Astrocyte (in vitro differentiated cells and primary cell): ENCODE results near the gene DCAF6. TPM values are rescaled to one million over a fixed set of nuclear protein-coding genes. Genes with fewer than 3 reads are reported as not detected.

Source experiments
- DNase-seq: peaks from one replicate; pipeline ENCODE4 v3.0.0-alpha.2; 2010; ENCODE audit warnings: low read depth
- FAIRE-seq: peaks from 2 replicates; lab custom pipeline; 2011; peaks lifted over from hg19 to GRCh38; lab: Jason Lieb, UNC
- H2AFZ ChIP-seq: 2 replicates; pipeline ENCODE4 v1.6.0; 2012; ENCODE audit warnings: low read depth, low read length, inconsistent platforms
- H3K27ac ChIP-seq: 2 replicates; pipeline ENCODE4 v1.5.1; 2011; ENCODE audit warnings: low read depth, low read length, inconsistent platforms
- H3K27me3 ChIP-seq: 2 replicates; pipeline ENCODE4 v1.6.0; 2011; ENCODE audit warnings: low read length, inconsistent platforms; ENCODE audit not compliant: insufficient read depth
- H3K36me3 ChIP-seq: 2 replicates; pipeline ENCODE4 v1.5.1; 2011; ENCODE audit warnings: low read length, inconsistent platforms; ENCODE audit not compliant: insufficient read depth
- H3K4me1 ChIP-seq: 2 replicates; pipeline ENCODE4 v1.5.1; 2011; ENCODE audit warnings: low read length, inconsistent platforms; ENCODE audit not compliant: insufficient read depth
- H3K4me2 ChIP-seq: 2 replicates; pipeline ENCODE4 v1.6.0; 2012; ENCODE audit warnings: low read length, inconsistent platforms
- H3K4me3 ChIP-seq: 2 replicates; pipeline ENCODE4 v1.5.1; 2011; ENCODE audit warnings: low read depth, mild to moderate bottlenecking, low read length, inconsistent platforms; ENCODE audit not compliant: insufficient read depth
- H3K79me2 ChIP-seq: 2 replicates; pipeline ENCODE4 v1.6.0; 2012; ENCODE audit warnings: mild to moderate bottlenecking, low read length, inconsistent platforms; ENCODE audit not compliant: insufficient read depth
- H3K9ac ChIP-seq: 2 replicates; pipeline ENCODE4 v1.6.0; 2012; ENCODE audit warnings: mild to moderate bottlenecking, low read length, inconsistent platforms
- H3K9me3 ChIP-seq: 2 replicates; pipeline ENCODE4 v1.5.1; 2012; ENCODE audit warnings: low read depth, mild to moderate bottlenecking, low read length, inconsistent platforms; ENCODE audit not compliant: insufficient read depth
- H4K20me1 ChIP-seq: 2 replicates; pipeline ENCODE4 v1.6.0; 2012; ENCODE audit warnings: low read length, inconsistent platforms; ENCODE audit not compliant: insufficient read depth
- H3K27ac Mint-ChIP-seq: one replicate; pipeline ENCODE4 v1.8.0; 2021; ENCODE audit warnings: mild to moderate bottlenecking, mixed read lengths; ENCODE audit not compliant: unreplicated experiment
- H3K27me3 Mint-ChIP-seq: one replicate; pipeline ENCODE4 v1.8.0; 2021; ENCODE audit warnings: low read depth, mixed read lengths; ENCODE audit not compliant: unreplicated experiment
- H3K36me3 Mint-ChIP-seq: one replicate; pipeline ENCODE4 v1.8.0; 2021; ENCODE audit warnings: low read depth, mixed read lengths; ENCODE audit not compliant: unreplicated experiment
- H3K4me1 Mint-ChIP-seq: one replicate; pipeline ENCODE4 v1.8.0; 2021; ENCODE audit warnings: low read depth, mixed read lengths; ENCODE audit not compliant: unreplicated experiment
- H3K4me3 Mint-ChIP-seq: one replicate; pipeline ENCODE4 v1.8.0; 2021; ENCODE audit warnings: mild to moderate bottlenecking, moderate library complexity, mixed read lengths; ENCODE audit not compliant: unreplicated experiment
- H3K9me3 Mint-ChIP-seq: one replicate; pipeline ENCODE4 v1.8.0; 2021; ENCODE audit warnings: mild to moderate bottlenecking, mixed read lengths; ENCODE audit not compliant: unreplicated experiment
- CTCF ChIP-seq: IDR thresholded peaks from 2 replicates; pipeline ENCODE4 v1.5.1; 2011; ENCODE audit warnings: low read depth, mild to moderate bottlenecking, inconsistent platforms, low read length, moderate library complexity; ENCODE audit not compliant: insufficient read depth
- EZH2 ChIP-seq: IDR thresholded peaks from 2 replicates; pipeline ENCODE4 v1.6.1; 2012; ENCODE audit warnings: mild to moderate bottlenecking, low read length, inconsistent platforms; ENCODE audit not compliant: insufficient read depth
- total RNA-seq: library from RNA; stranded (reverse); gene quantifications from 2 replicates; pipeline ENCODE4 v1.2.1, GENCODE V29; 2021

Gene DCAF6
- total RNA-seq, 1 donor from 2014 or later = 57.4 TPM

- Histone ChIP-seq H3K9me3 (no peaks in the 10 kb centered on the region), H3K36me3 (no peaks in the 10 kb centered on the region), H3K4me1 (no peaks in the 10 kb centered on the region), H3K27me3 (no peaks in the 10 kb centered on the region), H3K4me3 (no peak overlapping the region), H4K20me1 (no peaks in the 10 kb centered on the region), H2AFZ (no peak overlapping the region), H3K27ac (no peak overlapping the region), H3K4me2 (no peak overlapping the region), H3K9ac (no peak overlapping the region), H3K79me2 (no peaks in the 10 kb centered on the region)
- no peak for TF ChIP-seq CTCF
- no peak for TF ChIP-seq EZH2
- Mint-ChIP-seq H3K4me3 (no peak overlapping the region), H3K9me3 (no peaks in the 10 kb centered on the region), H3K27me3 (no peaks in the 10 kb centered on the region), H3K36me3 (peaks cover 19% of the 10 kb centered on the region), H3K27ac (no peak overlapping the region), H3K4me1 (peaks cover 3% of the 10 kb centered on the region)
- DNase-seq (no peak), FAIRE-seq (no peak)
Measured at GRCh38 chr1:168092566-168093355, 156.3 kb downstream of the DCAF6 start.

- no peaks in the 10 kb centered on the region for H3K27me3 ChIP-seq
- no peak for DNase-seq
- H3K9ac ChIP-seq = no peak overlapping the region
- no peaks in the 10 kb centered on the region for H3K27me3 Mint-ChIP-seq
- H3K4me1 ChIP-seq = no peaks in the 10 kb centered on the region
- no peaks in the 10 kb centered on the region for H3K9me3 Mint-ChIP-seq
- peaks cover 3% of the 10 kb centered on the region for H3K4me1 Mint-ChIP-seq
- H3K4me2 ChIP-seq = no peak overlapping the region
- no peaks in the 10 kb centered on the region for H3K79me2 ChIP-seq
- H3K9me3 ChIP-seq = no peaks in the 10 kb centered on the region
- FAIRE-seq = no peak
- no peaks in the 10 kb centered on the region for H3K36me3 ChIP-seq
- no peak overlapping the region for H2AFZ ChIP-seq
- no peak for TF ChIP-seq CTCF
- no peak for TF ChIP-seq EZH2
- H3K36me3 Mint-ChIP-seq = peaks cover 21% of the 10 kb centered on the region
- H3K27ac ChIP-seq = no peak overlapping the region
- no peaks in the 10 kb centered on the region for H4K20me1 ChIP-seq
- H3K27ac Mint-ChIP-seq = no peak overlapping the region
- H3K4me3 Mint-ChIP-seq = no peak overlapping the region
- H3K4me3 ChIP-seq = no peak overlapping the region
Measured at GRCh38 chr1:168093616-168094015, 157.1 kb downstream of the DCAF6 start.

GRCh38 chr1:168095476-168095875 is 159.0 kb downstream of the DCAF6 start:
- Mint-ChIP-seq H3K9me3 (no peaks in the 10 kb centered on the region), H3K4me1 (peaks cover 5% of the 10 kb centered on the region), H3K27ac (no peak overlapping the region), H3K36me3 (peaks cover 18% of the 10 kb centered on the region), H3K4me3 (no peak overlapping the region), H3K27me3 (no peaks in the 10 kb centered on the region)
- peaks cover 2% of the 10 kb centered on the region for H3K4me1 ChIP-seq
- no peak for TF ChIP-seq CTCF
- no peak for TF ChIP-seq EZH2
- H3K36me3 ChIP-seq = no peaks in the 10 kb centered on the region
- no peak for DNase-seq
- no peaks in the 10 kb centered on the region for H3K79me2 ChIP-seq
- FAIRE-seq = no peak
- H3K4me2 ChIP-seq = no peak overlapping the region
- H3K27ac ChIP-seq = no peak overlapping the region
- no peak overlapping the region for H3K9ac ChIP-seq
- H2AFZ ChIP-seq = no peak overlapping the region
- H3K9me3 ChIP-seq = no peaks in the 10 kb centered on the region
- no peak overlapping the region for H3K4me3 ChIP-seq
- H4K20me1 ChIP-seq = no peaks in the 10 kb centered on the region
- no peaks in the 10 kb centered on the region for H3K27me3 ChIP-seq
